Inflammatory macrophage treated with lipopolysaccharide for 4 hours (primary cell): ENCODE data around the gene AREL1.

Experiments used
- DNase-seq: peaks from one replicate; pipeline ENCODE4 v3.0.0-alpha.2; 2020

The AREL1 gene

GRCh38 chr14:74630881-74631690 is 81.8 kb downstream of the AREL1 start:
- DNase-seq, result no peak

DNA sequence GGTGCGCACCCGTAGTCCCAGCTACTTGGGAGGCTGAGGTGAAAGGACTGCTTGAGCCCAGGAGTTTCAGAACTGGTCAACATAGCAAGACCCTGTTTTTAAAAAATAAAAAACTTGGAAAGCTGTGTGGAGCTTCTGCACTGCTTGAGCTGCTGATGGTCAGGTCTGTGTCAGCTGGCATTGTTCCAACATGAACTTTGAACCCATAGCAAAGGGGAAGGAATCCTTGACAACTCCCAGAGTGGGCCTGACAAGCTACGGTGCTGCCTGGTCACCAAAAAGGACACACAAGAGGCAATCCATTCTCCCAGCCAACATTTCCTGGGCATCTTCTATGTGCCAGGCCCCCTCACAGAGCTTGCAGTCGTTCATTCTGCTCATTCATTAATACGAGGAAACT is 84.5 kb downstream of the AREL1 start:
- no peak for DNase-seq

DNA sequence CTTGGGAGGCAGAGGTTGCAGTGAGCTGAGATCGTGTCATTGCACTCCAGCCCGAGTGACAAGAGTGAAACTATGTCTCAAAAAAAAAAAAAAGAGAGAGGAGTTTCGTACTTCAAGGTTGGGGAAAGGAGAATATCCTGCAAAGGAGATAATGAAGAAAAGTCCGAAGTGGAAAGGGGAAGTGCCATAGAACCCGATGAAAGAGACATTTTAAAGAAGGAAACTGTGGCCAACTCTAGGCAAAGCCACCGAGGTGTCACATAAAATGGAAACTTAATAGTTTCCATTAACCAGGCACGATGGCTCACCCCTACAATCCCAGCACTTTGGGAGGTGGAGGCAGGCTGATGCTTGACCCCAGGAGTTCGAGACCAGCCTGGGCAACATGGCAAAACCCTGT is 85.8 kb downstream of the AREL1 start:
- peak; percentile 64 for DNase-seq

DNA sequence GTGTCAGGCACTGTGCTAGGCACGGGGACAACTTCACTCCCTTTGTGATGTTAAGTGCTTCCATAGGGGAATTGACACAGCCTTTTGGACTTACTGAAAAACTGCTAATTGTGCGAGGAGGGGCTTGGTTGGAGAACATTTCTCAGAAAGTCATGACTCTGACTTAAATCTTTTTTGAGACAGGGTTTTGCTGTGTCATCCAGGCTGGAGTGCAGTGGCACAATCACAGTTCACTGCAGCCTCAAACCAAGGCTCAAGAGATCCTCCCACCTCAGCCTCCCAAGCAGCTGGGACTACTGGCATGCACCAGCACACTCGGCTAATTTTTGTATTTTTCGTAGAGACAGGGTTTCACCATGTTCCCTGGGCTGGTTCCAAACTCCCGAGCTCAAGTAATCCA is 90.6 kb downstream of the AREL1 start:
- DNase-seq, result no peak

DNA sequence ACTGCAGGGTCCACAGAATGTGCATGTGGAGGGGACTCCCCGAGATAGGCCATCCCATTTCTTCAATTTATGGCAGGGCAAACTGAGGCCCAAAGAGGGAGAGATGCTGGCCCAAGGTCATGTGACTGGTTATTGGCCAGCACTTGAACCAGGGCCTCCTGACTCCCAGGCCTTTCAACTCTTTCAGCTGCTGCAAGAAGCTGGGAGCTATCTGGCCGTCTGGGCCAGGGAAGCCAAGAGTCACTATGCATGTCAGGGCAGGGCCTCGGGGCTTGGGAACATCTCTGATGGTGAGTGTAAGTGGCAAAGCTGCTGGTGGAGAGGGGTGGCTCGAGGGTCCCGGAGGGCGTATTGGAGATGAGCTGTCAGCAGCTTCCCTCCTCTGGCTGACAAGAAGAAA is 91.3 kb downstream of the AREL1 start:
- no peak for DNase-seq

DNA sequence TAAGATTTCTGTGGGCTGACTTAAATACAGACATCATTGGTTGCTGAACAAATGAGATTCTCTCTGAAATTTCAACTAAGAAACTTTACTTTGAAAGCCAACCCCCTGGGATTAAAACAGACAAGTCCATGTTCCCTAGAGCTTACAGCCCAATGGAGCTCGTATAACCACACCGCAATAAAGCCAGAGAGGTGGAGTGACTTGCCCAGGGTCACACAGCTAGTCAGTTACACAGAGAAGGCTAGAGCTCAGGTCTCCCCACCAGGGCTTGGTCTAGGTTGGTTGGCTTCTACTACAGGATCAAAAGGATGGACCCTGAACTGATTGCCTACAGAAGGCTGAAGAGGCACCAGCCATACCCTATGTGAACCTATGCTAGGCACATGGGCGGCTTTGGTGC is 92.0 kb downstream of the AREL1 start:
- DNase-seq, result no peak

GRCh38 chr14:74620497-74620921 is 92.4 kb downstream of the AREL1 start:
- DNase-seq, result no peak

DNA sequence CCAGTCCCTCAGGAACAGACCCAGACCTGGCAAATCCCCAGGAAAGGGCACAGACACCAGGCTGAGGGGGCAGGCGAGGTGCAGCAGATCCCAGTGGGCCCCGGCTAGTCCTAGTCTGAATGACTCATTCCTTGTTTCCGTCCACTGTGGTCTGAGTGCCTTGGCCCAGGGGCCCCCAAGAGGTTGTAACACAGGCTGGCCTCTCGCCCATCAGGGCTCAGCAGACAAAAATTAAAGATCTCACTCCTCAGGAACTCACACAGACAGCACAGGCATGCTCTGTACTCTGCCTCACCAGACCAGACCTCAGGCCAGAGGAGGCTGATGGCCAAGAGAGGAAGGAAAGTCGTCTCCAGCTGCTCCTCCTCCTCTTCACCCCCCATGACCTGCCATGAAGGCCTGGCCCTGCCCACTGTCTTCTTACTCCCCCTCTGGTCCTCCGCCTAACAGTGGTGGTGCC is 93.2 kb downstream of the AREL1 start:
- DNase-seq, result peak; percentile 44

DNA sequence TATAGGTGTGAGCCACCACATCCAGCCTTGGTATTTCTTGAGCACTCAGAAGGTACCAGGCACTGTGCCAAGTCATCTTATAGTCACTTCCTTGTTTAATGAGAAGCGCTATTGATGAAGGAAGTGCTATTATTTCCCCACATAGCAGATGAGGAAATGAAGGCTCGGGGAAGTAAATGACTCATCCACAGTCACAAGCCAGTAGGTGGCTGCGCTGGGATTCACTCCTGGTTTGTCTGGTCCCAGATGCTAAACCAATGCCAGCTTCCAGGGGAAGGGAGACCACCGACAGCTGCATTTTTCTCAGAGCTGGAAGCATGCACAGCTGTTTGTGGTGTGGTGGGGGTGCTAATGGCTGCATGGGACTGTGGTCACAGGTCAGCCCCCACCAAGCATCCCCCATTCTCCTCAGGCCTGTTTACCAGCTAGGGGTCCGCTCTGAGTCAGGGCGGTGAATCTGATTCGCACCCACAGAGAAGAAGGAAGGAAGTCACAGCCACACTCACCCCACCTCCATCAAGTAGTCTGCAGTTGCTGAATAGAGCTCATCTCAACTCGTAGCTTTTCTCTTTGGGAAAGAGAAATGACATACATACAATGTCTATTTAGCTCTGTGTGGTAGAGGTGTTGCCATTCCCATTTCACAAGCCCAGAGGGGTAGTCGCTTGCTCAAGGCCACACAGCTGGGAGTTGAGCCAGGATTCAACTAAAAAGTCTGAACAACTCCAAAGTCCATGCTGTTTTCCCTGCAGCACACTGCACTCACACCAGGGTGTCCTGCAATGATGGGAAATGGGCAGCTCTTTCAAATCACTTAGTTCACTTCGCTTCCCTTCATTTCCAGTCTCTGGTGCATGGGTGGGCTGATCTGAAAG is 94.6 kb downstream of the AREL1 start:
- peak; percentile 97 for DNase-seq

- no peak for DNase-seq
Observed at GRCh38 chr14:74616996-74617700, 95.7 kb downstream of the AREL1 start.

DNA sequence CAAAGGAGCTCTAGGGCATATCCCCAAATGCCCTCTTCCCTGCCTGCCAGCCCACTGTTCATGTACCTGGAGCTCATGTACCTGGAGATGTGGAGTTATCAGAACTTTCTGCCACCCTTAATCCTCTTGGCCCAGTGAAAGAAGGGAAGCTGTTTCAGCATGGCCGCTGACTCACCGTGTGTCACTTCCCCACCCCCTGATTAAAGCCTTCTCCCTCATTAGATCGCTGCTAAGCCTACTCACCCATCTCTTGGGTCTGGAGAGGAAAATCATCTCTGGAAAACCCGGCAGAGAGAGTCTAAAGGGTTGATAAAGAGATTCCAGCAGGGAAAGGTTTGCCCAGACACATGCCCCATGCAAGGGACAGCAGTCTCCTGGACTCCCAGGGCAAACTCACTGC is 96.4 kb downstream of the AREL1 start:
- peak; percentile 86 for DNase-seq

GRCh38 chr14:74615735-74616134 is 97.1 kb downstream of the AREL1 start:
- DNase-seq, result no peak

DNA sequence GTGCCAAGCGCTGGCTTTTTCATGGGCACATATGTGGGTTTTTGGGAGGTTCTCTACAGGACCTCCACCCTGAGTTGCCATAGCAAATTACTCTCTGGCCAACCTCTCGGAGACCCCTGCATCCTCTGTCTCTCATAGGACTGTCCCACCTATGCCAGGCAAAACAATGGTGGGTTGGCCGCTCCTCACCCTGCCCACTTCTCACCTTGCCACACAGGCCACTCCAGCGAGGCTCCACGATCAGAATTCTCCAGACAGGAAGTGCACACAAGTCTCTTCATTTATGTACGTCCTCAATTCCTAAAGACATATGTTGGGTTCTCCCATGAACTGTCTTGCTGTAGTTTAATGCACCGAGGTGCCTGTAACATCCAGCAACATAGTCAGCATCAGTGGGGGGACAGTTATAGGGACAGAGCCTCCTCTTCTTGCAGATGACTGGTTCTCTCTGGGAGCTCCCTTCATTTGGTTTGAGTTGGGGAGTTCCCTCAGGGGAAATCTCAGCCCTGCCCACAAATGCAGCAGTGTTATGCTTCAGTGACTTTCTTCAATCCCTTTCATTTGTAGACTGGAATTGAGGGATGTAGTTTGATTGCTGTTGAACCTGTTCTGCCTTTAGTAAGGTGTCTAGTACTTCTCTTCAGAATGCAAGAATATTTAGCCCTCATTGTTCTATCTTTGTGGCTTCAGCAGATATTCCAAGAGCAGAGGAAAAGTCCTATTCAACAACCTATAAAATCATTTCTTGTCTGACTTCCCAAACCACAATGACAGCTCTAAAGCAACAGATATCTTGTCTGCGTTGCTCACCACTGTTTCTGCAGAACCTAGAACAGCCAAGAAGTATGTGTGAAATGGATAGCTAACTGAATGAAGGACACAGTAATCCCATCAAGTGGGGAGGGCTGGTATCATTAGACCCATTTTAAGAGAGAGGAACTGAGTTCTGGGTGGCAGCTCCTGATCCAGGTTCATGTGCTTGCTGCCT is 98.1 kb downstream of the AREL1 start:
- DNase-seq, result peak; percentile 36

DNA sequence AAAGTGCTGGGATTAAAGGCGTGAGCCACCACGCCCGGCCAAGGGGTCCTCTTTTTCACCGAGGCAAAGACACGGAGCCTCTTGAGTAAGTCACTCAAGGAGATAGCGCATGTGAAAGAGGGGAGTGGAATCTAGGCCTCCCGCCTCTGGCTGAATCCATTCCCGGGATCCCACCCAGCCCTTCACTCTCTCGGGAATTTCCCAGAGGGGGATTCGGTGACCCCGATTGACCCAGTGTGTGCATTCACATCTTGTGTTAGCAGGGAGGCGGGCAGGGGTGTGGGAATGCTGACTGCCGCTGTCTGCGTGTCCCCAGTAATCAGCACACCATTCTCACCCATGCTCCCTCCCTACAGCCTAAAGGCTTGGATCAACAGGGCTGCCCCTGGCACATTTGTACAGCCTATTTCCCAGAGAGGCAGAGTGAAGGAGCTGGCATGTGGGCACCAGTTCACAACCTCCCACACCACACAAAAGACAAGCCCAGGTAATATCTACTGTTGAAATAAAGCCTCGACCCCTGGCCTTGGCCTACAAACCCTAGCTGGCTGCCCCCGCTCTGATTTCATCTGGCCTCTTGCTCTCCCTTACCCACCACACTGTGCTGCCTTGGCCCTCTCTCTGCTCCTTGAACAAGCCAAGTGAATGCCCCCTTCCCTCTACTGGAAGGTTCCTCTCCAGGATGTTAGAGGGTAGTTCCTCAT is 99.5 kb downstream of the AREL1 start:
- DNase-seq, result no peak

DNA sequence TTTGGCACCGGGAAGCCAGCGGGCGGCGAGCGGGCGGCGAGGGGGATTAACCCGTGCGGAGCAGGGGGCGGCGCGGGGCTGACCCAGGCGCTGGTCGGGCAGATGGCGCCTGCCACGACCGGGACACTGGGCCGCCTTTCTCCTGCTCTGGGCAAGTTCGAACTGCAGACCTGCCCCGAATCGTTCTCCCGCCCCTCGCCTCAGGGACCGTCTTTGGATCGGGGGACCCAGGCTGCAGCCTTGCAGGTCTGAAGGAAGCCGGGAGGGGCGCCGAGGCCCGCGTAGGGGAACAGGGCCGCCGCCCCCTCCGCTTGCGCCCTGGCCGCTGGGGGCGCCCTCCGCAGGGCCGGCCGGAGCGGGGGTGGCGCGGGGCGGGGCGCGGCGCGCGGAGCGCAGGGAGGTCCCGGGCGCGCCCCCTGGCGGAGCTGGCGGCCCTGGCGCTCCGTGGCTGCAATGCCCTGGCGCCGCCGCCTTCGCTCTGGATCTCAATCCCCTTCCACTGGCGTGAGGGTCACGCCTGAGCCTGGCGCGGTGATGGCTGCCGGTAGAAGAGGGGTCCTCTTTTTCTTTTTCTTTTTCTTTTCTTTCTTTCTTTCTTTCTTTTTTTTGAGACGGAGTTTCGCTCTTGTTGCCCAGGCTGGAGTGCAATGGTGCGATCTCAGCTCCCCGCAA is 100.4 kb downstream of the AREL1 start:
- DNase-seq, result peak; percentile 82

GRCh38 chr14:74611650-74612349 is 101.1 kb downstream of the AREL1 start, which contains the start of gene LTBP2:
Gene LTBP2 (minus strand): TSS chr14:74612237. CDS start chr14:74611944, 293 bp downstream.
- DNase-seq, result no peak
